H54 (cell line): ENCODE measurements around the gene TOGARAM1.

Experiments
- DNase-seq: peaks from one replicate; pipeline ENCODE4 v3.0.0; 2011; ENCODE audit warnings: low spot score, mixed read lengths; ENCODE audit not compliant: insufficient read length
- FAIRE-seq: peaks from 3 replicates; lab custom pipeline; 2011; peaks lifted over from hg19 to GRCh38; lab: Jason Lieb, UNC
- POLR2A ChIP-seq: IDR thresholded peaks from 2 replicates; pipeline ENCODE4 v1.6.1; 2011; ENCODE audit warnings: low read depth, mild to moderate bottlenecking, low read length

The TOGARAM1 gene

GRCh38 chr14:44955528-44955927, 6.5 kb upstream of the TOGARAM1 start:
- DNase-seq (no peak), FAIRE-seq (no peak)
- no peak for TF ChIP-seq POLR2A

- FAIRE-seq (no peak), DNase-seq (no peak)
- TF ChIP-seq POLR2A: no peak
Observed at GRCh38 chr14:44956866-44957265, 5.1 kb upstream of the TOGARAM1 start.

- no peak for DNase-seq
- TF ChIP-seq POLR2A: no peak
- no peak for FAIRE-seq
Observed at GRCh38 chr14:44959538-44959937, 2.5 kb upstream of the TOGARAM1 start.

GRCh38 chr14:44960146-44960545, 1.8 kb upstream of the TOGARAM1 start:
- FAIRE-seq (peak; percentile 81), DNase-seq (no peak)
- TF ChIP-seq POLR2A: no peak

GRCh38 chr14:44960646-44961045, 1.3 kb upstream of the TOGARAM1 start:
- DNase-seq: no peak
- TF ChIP-seq POLR2A: no peak
- FAIRE-seq: no peak

- DNase-seq: no peak
- TF ChIP-seq POLR2A: no peak
- FAIRE-seq: peak; percentile 38
Observed at GRCh38 chr14:44961151-44961553, 838 bp upstream of the TOGARAM1 start.

GRCh38 chr14:44962334-44963043, 499 bp downstream of the TOGARAM1 start:
- TF ChIP-seq POLR2A: no peak
- DNase-seq (no peak), FAIRE-seq (no peak)

- FAIRE-seq: peak; percentile 41
- DNase-seq: no peak
- TF ChIP-seq POLR2A: no peak
Observed at GRCh38 chr14:44963044-44963528, 1.1 kb downstream of the TOGARAM1 start.

- FAIRE-seq (no peak), DNase-seq (no peak)
- no peak for TF ChIP-seq POLR2A
Observed at GRCh38 chr14:44963775-44964380, 1.9 kb downstream of the TOGARAM1 start.

- FAIRE-seq: no peak
- no peak for TF ChIP-seq POLR2A
- no peak for DNase-seq
Observed at GRCh38 chr14:44966601-44967336, 4.8 kb downstream of the TOGARAM1 start.

GRCh38 chr14:44968714-44969113, 6.7 kb downstream of the TOGARAM1 start:
- TF ChIP-seq POLR2A: no peak
- DNase-seq: no peak
- FAIRE-seq: no peak

- no peak for DNase-seq
- no peak for FAIRE-seq
- TF ChIP-seq POLR2A: no peak
Observed at GRCh38 chr14:44970907-44971306, 8.9 kb downstream of the TOGARAM1 start.

GRCh38 chr14:44971459-44971858, 9.5 kb downstream of the TOGARAM1 start:
- FAIRE-seq (no peak), DNase-seq (no peak)
- no peak for TF ChIP-seq POLR2A

- FAIRE-seq: no peak
- DNase-seq: no peak
- TF ChIP-seq POLR2A: no peak
Observed at GRCh38 chr14:44979273-44979672, 17.3 kb downstream of the TOGARAM1 start.

GRCh38 chr14:44979740-44980356, 17.9 kb downstream of the TOGARAM1 start:
- TF ChIP-seq POLR2A: no peak
- no peak for FAIRE-seq
- DNase-seq: no peak
